A673 (cell line): ENCODE measurements around the gene CPOX.

ENCODE experiments used
- EZH2 ChIP-seq: fragments of 200-600 bp; sonication (generic); IDR thresholded peaks from 2 replicates; pipeline ENCODE4 v1.6.1; 2017; ENCODE audit warnings: borderline replicate concordance, low read depth, mild to moderate bottlenecking, mixed read lengths, antibody characterized with exemption, low read length; ENCODE audit not compliant: poor library complexity, severe bottlenecking
- TF ChIP-seq, protein P1 (sequence below): fragments of 300-800, 200-600 bp; sonication (generic); conservative IDR thresholded peaks from 2 replicates; pipeline ENCODE4 v1.5.1; 2017; ENCODE audit warnings: low read depth, mild to moderate bottlenecking, antibody characterized with exemption, low read length, moderate library complexity, mixed read lengths

DNA sequence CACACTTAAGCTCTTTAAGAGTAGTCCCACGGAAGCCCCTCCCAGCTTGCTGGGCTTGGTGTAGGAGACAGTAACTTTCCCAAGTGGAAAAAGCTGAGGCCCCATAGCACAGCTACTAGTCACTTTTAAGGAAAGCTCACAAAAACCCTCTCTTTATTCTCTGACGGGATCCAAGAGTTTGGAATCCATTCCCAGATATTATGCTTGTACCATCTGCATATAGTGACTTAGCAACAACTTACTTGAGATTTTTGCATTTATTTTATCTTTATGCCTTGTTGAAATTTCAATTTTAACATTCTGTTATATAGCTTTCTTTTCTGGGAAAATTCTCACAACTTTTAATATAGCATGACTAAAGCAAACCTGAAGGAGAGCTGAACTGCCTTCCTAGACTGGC lies 42.2 kb downstream of the CPOX start:
- TF ChIP-seq, protein P1, sequence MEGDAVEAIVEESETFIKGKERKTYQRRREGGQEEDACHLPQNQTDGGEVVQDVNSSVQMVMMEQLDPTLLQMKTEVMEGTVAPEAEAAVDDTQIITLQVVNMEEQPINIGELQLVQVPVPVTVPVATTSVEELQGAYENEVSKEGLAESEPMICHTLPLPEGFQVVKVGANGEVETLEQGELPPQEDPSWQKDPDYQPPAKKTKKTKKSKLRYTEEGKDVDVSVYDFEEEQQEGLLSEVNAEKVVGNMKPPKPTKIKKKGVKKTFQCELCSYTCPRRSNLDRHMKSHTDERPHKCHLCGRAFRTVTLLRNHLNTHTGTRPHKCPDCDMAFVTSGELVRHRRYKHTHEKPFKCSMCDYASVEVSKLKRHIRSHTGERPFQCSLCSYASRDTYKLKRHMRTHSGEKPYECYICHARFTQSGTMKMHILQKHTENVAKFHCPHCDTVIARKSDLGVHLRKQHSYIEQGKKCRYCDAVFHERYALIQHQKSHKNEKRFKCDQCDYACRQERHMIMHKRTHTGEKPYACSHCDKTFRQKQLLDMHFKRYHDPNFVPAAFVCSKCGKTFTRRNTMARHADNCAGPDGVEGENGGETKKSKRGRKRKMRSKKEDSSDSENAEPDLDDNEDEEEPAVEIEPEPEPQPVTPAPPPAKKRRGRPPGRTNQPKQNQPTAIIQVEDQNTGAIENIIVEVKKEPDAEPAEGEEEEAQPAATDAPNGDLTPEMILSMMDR: no peak
- TF ChIP-seq EZH2: no peak
